22Rv1 (cell line): ENCODE data around the gene PARN.

Source experiments
- H3K27ac ChIP-seq: fragments of 450-650 bp; 2 replicates; pipeline ENCODE4 v1.5.1; 2017
- CTCF ChIP-seq: fragments of 450-650 bp; IDR thresholded peaks from 2 replicates; pipeline ENCODE4 v1.5.1; 2017; ENCODE audit warnings: mild to moderate bottlenecking
- ZFX ChIP-seq: fragments of 450-650 bp; IDR thresholded peaks from 2 replicates; pipeline ENCODE4 v1.6.1; 2017; ENCODE audit warnings: antibody characterized with exemption, borderline replicate concordance

Gene PARN

GRCh38 chr16:14566599-14566998 lies 63.5 kb downstream of the PARN start:
- H3K27ac ChIP-seq: no peak overlapping the region
- TF ChIP-seq CTCF (no peak), ZFX (no peak)

GRCh38 chr16:14565688-14566025 lies 64.4 kb downstream of the PARN start:
- H3K27ac ChIP-seq: peak overlapping the region; percentile 48
- no peak for TF ChIP-seq CTCF

- H3K27ac ChIP-seq: peak overlapping the region; percentile 48
These were observed 65.0 kb downstream of the PARN start for GRCh38 chr16:14564861-14565687.

GRCh38 chr16:14564323-14564722 lies 65.7 kb downstream of the PARN start:
- TF ChIP-seq ZFX: no peak
- peak overlapping the region; percentile 48; the same call in 1 of the 2 replicates for H3K27ac ChIP-seq

More at GRCh38 chr16:14564861-14565687, 65.0 kb downstream of the PARN start:
- TF ChIP-seq ZFX: no peak
- no peak for TF ChIP-seq CTCF

GRCh38 chr16:14562691-14563491 lies 67.2 kb downstream of the PARN start:
- TF ChIP-seq CTCF: no peak
- no peak for TF ChIP-seq ZFX
- no peak overlapping the region for H3K27ac ChIP-seq

GRCh38 chr16:14560523-14560922 lies 69.5 kb downstream of the PARN start:
- TF ChIP-seq ZFX: no peak
- TF ChIP-seq CTCF: no peak

GRCh38 chr16:14559809-14560241 lies 70.2 kb downstream of the PARN start:
- TF ChIP-seq CTCF: no peak
- no peak for TF ChIP-seq ZFX
- H3K27ac ChIP-seq: no peak overlapping the region

More at GRCh38 chr16:14560523-14560922, 69.5 kb downstream of the PARN start:
- H3K27ac ChIP-seq: no peak overlapping the region
